ENCODE results near the gene PELI1.

Gene PELI1

GRCh38 chr2:64124168-64124567 is 20.1 kb downstream of the PELI1 start:
- TF ChIP-seq, protein P1, sequence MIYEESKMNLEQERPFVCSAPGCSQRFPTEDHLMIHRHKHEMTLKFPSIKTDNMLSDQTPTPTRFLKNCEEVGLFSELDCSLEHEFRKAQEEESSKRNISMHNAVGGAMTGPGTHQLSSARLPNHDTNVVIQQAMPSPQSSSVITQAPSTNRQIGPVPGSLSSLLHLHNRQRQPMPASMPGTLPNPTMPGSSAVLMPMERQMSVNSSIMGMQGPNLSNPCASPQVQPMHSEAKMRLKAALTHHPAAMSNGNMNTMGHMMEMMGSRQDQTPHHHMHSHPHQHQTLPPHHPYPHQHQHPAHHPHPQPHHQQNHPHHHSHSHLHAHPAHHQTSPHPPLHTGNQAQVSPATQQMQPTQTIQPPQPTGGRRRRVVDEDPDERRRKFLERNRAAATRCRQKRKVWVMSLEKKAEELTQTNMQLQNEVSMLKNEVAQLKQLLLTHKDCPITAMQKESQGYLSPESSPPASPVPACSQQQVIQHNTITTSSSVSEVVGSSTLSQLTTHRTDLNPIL (CRISPR knock-in tag; IDR thresholded peaks at IDR 0.05; ENCODE audit: low read depth) = no peak
- TF ChIP-seq ZNF8 (CRISPR knock-in tag; IDR thresholded peaks at IDR 0.05) (no peak), CSDC2 (CRISPR knock-in tag; IDR thresholded peaks at IDR 0.05) (no peak), CSRNP3 (CRISPR knock-in tag; IDR thresholded peaks at IDR 0.05) (no peak), ZFP3 (CRISPR knock-in tag; IDR thresholded peaks at IDR 0.05) (no peak), ZNF565 (CRISPR knock-in tag; conservative IDR thresholded peaks at IDR 0.05; ENCODE audit: low read depth) (no peak), ZC3H10 (CRISPR knock-in tag; IDR thresholded peaks at IDR 0.05) (no peak), ZFP30 (CRISPR knock-in tag; IDR thresholded peaks at IDR 0.05) (no peak), ISL1 (CRISPR knock-in tag; IDR thresholded peaks at IDR 0.05) (no peak), POU6F1 (CRISPR knock-in tag; IDR thresholded peaks at IDR 0.05; ENCODE audit: borderline replicate concordance, low read depth) (no peak), ESRRG (CRISPR knock-in tag; IDR thresholded peaks at IDR 0.05) (no peak), RARB (CRISPR knock-in tag; IDR thresholded peaks at IDR 0.05) (no peak), SNAI2 (CRISPR knock-in tag; IDR thresholded peaks at IDR 0.05) (no peak), GLIS3 (CRISPR knock-in tag; IDR thresholded peaks at IDR 0.05) (no peak), TCF4 (CRISPR knock-in tag; IDR thresholded peaks at IDR 0.05; ENCODE audit: borderline replicate concordance) (no peak)
- TF ChIP-seq, protein P2, sequence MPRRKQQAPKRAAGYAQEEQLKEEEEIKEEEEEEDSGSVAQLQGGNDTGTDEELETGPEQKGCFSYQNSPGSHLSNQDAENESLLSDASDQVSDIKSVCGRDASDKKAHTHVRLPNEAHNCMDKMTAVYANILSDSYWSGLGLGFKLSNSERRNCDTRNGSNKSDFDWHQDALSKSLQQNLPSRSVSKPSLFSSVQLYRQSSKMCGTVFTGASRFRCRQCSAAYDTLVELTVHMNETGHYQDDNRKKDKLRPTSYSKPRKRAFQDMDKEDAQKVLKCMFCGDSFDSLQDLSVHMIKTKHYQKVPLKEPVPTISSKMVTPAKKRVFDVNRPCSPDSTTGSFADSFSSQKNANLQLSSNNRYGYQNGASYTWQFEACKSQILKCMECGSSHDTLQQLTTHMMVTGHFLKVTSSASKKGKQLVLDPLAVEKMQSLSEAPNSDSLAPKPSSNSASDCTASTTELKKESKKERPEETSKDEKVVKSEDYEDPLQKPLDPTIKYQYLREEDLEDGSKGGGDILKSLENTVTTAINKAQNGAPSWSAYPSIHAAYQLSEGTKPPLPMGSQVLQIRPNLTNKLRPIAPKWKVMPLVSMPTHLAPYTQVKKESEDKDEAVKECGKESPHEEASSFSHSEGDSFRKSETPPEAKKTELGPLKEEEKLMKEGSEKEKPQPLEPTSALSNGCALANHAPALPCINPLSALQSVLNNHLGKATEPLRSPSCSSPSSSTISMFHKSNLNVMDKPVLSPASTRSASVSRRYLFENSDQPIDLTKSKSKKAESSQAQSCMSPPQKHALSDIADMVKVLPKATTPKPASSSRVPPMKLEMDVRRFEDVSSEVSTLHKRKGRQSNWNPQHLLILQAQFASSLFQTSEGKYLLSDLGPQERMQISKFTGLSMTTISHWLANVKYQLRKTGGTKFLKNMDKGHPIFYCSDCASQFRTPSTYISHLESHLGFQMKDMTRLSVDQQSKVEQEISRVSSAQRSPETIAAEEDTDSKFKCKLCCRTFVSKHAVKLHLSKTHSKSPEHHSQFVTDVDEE (CRISPR knock-in tag; IDR thresholded peaks at IDR 0.05) = no peak
- ATAC-seq = no peak

DNA sequence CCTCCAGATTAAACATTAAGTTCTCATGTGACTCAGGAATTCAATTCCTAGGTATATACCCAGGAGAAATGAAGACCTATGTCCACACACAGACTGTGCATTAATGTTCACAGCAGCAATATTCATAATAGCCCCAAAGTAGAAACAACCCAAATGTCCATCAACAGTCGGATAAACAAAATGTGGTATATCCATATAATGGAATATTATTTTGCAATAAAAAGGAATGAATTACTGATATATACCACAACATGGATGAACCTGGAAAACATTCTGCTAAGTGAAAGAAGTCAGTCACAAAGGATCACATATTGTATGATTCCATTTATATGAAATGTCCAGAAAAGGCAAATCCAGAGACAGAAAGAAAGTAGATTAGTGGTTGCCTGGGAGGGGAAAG is 20.5 kb downstream of the PELI1 start:
- ATAC-seq = no peak
- no peak for TF ChIP-seq ZC3H10 (CRISPR knock-in tag; IDR thresholded peaks at IDR 0.05)
- no peak for TF ChIP-seq GLIS3 (CRISPR knock-in tag; IDR thresholded peaks at IDR 0.05)
- no peak for TF ChIP-seq ARNTL (CRISPR knock-in tag; IDR thresholded peaks at IDR 0.05; ENCODE audit: borderline replicate concordance, low read depth)
- TF ChIP-seq TCF4 (CRISPR knock-in tag; IDR thresholded peaks at IDR 0.05; ENCODE audit: borderline replicate concordance) = no peak
- peak; percentile 95 for TF ChIP-seq ZNF8 (CRISPR knock-in tag; IDR thresholded peaks at IDR 0.05)
- TF ChIP-seq ZNF565 (CRISPR knock-in tag; conservative IDR thresholded peaks at IDR 0.05; ENCODE audit: low read depth) = no peak
- no peak for TF ChIP-seq ESRRG (CRISPR knock-in tag; IDR thresholded peaks at IDR 0.05)

DNA sequence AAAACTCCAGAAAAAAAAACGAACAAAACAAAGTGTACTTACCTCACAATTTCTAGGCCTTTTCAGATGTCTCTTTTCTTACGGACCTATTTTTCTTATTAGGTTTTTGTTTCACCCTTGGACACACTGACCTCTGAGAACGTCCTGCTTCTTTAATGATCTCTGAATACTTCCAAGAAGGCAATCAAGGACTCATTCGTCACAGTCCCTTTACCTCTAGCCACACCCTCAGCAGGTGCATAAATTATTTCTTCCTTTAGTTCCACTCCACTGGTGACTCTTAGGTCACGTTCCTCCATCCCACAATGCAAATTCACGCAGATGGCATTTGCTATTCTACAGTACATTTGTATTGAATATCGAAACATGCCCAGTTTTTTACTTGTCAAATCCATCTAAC is 21.9 kb downstream of the PELI1 start:
- TF ChIP-seq POU6F1 (CRISPR knock-in tag; IDR thresholded peaks at IDR 0.05; ENCODE audit: borderline replicate concordance, low read depth) = no peak
- TF ChIP-seq, protein P3, sequence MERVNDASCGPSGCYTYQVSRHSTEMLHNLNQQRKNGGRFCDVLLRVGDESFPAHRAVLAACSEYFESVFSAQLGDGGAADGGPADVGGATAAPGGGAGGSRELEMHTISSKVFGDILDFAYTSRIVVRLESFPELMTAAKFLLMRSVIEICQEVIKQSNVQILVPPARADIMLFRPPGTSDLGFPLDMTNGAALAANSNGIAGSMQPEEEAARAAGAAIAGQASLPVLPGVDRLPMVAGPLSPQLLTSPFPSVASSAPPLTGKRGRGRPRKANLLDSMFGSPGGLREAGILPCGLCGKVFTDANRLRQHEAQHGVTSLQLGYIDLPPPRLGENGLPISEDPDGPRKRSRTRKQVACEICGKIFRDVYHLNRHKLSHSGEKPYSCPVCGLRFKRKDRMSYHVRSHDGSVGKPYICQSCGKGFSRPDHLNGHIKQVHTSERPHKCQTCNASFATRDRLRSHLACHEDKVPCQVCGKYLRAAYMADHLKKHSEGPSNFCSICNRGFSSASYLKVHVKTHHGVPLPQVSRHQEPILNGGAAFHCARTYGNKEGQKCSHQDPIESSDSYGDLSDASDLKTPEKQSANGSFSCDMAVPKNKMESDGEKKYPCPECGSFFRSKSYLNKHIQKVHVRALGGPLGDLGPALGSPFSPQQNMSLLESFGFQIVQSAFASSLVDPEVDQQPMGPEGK (CRISPR knock-in tag; IDR thresholded peaks at IDR 0.05; ENCODE audit: borderline replicate concordance) = no peak
- no peak for TF ChIP-seq CSRNP3 (CRISPR knock-in tag; IDR thresholded peaks at IDR 0.05)
- no peak for TF ChIP-seq CSDC2 (CRISPR knock-in tag; IDR thresholded peaks at IDR 0.05)
- TF ChIP-seq GLIS3 (CRISPR knock-in tag; IDR thresholded peaks at IDR 0.05) = no peak
- no peak for TF ChIP-seq ESRRG (CRISPR knock-in tag; IDR thresholded peaks at IDR 0.05)
- TF ChIP-seq TOX (CRISPR knock-in tag; IDR thresholded peaks at IDR 0.05; ENCODE audit: borderline replicate concordance) = no peak
- TF ChIP-seq ZNF565 (CRISPR knock-in tag; conservative IDR thresholded peaks at IDR 0.05; ENCODE audit: low read depth) = no peak
- no peak for TF ChIP-seq OSR1 (CRISPR knock-in tag; IDR thresholded peaks at IDR 0.05)
- no peak for TF ChIP-seq RARB (CRISPR knock-in tag; IDR thresholded peaks at IDR 0.05)
- TF ChIP-seq BACH2 (CRISPR knock-in tag; IDR thresholded peaks at IDR 0.05; ENCODE audit: borderline replicate concordance) = no peak
- no peak for TF ChIP-seq ZNF8 (CRISPR knock-in tag; IDR thresholded peaks at IDR 0.05)
- no peak for TF ChIP-seq PPARA (CRISPR knock-in tag; IDR thresholded peaks at IDR 0.05; ENCODE audit: borderline replicate concordance)
- TF ChIP-seq TCF4 (CRISPR knock-in tag; IDR thresholded peaks at IDR 0.05; ENCODE audit: borderline replicate concordance) = no peak
- no peak for TF ChIP-seq ZNF70 (CRISPR knock-in tag; IDR thresholded peaks at IDR 0.05)
- no peak for TF ChIP-seq ZC3H10 (CRISPR knock-in tag; IDR thresholded peaks at IDR 0.05)
- no peak for TF ChIP-seq ZFP3 (CRISPR knock-in tag; IDR thresholded peaks at IDR 0.05)
- no peak for TF ChIP-seq ARNTL (CRISPR knock-in tag; IDR thresholded peaks at IDR 0.05; ENCODE audit: borderline replicate concordance, low read depth)

More for the DNA sequence above, 21.9 kb downstream of the PELI1 start:
- no peak for ATAC-seq

Measured in SK-N-SH treated with all-trans-retinoic acid at 6 μM for 48 hours (cell line).